Measurements from ENCODE around the gene RAB42. TPM values are rescaled to one million over a fixed set of nuclear protein-coding genes. Genes with fewer than 3 reads are reported as not detected.
"Not testable (repeated sequence)": the region's sequence is repeated elsewhere in the genome, so short reads cannot be mapped to it uniquely, and the experiment has no call there.

RAB42 gene
- total and polyA plus RNA-seq, 7 donors = 0.68 to 19.0 (median 3.2) TPM

DNA sequence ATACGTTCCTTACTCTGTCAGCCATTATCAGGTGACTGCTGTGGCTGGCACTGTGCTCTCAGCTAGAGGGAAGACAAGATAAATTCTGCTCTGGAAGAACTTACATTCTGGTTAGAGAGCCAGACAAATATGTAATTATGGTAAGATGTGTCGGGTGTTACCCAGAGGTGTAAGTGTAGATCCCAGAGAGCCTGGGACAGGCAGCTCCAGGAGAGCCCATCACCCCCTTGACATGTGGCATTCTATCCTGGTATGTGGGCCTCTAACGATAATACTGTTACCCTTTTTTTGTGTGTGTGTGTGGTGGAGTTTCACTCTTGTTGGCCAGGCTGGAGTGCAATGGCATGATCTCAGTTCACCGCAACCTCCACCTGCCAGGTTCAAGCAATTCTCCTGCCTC is 20.2 kb upstream of the RAB42 start:
- H3K4me3 ChIP-seq = no peak overlapping the region
- no peaks in the 10 kb centered on the region for H3K27me3 ChIP-seq
- WGBS, 2 donors = 93 to 94% methylated on average over 4 of the region's 4 CpGs
- H3K27ac ChIP-seq = no peak overlapping the region
- H3K4me1 ChIP-seq = no peaks in the 10 kb centered on the region
- DNase-seq = no peak
- TF ChIP-seq POLR2A (IDR thresholded peaks at IDR 0.05) (no peak), EP300 (IDR thresholded peaks at IDR 0.05) (no peak), POLR2AphosphoS5 (IDR thresholded peaks at IDR 0.05) (no peak)
- TF ChIP-seq, protein P1, sequence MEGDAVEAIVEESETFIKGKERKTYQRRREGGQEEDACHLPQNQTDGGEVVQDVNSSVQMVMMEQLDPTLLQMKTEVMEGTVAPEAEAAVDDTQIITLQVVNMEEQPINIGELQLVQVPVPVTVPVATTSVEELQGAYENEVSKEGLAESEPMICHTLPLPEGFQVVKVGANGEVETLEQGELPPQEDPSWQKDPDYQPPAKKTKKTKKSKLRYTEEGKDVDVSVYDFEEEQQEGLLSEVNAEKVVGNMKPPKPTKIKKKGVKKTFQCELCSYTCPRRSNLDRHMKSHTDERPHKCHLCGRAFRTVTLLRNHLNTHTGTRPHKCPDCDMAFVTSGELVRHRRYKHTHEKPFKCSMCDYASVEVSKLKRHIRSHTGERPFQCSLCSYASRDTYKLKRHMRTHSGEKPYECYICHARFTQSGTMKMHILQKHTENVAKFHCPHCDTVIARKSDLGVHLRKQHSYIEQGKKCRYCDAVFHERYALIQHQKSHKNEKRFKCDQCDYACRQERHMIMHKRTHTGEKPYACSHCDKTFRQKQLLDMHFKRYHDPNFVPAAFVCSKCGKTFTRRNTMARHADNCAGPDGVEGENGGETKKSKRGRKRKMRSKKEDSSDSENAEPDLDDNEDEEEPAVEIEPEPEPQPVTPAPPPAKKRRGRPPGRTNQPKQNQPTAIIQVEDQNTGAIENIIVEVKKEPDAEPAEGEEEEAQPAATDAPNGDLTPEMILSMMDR (IDR thresholded peaks at IDR 0.05) = no peak
- intact Hi-C loops (cut with DNase I) = no loop called here
- no peaks in the 10 kb centered on the region for H3K9me3 ChIP-seq
- peaks cover 7 to 97% (median 40%) of the 10 kb centered on the region in 4 donors for H3K36me3 ChIP-seq

DNA sequence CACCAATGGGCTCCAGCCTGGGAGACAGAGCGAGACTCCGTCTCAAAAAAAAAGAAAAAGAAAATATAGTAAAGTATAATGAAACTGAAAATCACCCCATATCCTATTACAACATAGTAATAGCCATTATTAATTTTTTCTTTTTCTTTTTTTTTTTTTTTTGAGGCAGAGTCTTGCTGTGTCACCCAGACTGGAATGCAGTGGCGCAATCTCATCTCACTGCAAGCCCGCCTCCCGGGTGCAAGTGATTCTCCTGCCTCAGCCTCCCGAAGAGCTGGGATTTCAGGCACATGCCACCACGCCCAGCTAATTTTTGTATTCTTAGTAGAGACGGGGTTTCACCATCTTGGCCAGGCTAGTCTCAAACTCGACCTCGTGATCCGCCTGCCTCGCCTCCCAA is 19.2 kb upstream of the RAB42 start:
- H3K4me3 ChIP-seq; DNase-seq; H3K27me3 ChIP-seq; H3K4me1 ChIP-seq; H3K9me3 ChIP-seq; H3K27ac ChIP-seq; intact Hi-C loops (cut with DNase I): not testable (repeated sequence)
- 89 to 91% methylated on average over 12 of the region's 12 CpGs for WGBS, 2 donors
- peaks cover 7 to 97% (median 36%) of the 10 kb centered on the region in 4 donors for H3K36me3 ChIP-seq

DNA sequence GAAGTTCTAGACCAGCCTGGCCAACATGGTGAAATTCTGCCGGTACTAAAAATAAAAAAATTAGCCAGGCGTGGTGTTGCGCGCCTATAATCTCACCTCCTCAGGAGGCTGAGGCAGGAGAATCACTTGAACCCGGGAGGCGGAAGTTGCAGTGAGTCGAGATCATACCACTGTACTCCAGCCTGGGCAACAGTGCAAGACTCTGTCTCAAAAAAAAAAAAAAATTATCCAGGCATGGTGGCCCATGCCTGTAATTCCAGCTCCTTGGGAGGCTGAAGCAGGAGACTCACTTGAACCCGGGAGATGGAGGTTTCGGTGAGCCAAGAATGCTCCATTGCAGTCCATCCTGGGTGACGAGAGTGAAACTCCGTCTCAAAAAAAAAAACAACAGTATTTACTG is 18.5 kb upstream of the RAB42 start:
- DNase-seq = no peak
- Histone ChIP-seq H3K4me1 (peaks cover 0 to 2% (median 0%) of the 10 kb centered on the region in 4 donors), H3K9me3 (no peaks in the 10 kb centered on the region), H3K27ac (no peak overlapping the region), H3K27me3 (no peaks in the 10 kb centered on the region), H3K36me3 (peaks cover 8 to 97% (median 38%) of the 10 kb centered on the region in 4 donors), H3K4me3 (no peak overlapping the region)
- intact Hi-C loops (cut with DNase I) = no loop called here
- 97 to 98% methylated on average over 11 of the region's 11 CpGs for WGBS, 2 donors
- TF ChIP-seq POLR2A (IDR thresholded peaks at IDR 0.05) = no peak
- no peak for TF ChIP-seq EP300 (IDR thresholded peaks at IDR 0.05)
- TF ChIP-seq POLR2AphosphoS5 (IDR thresholded peaks at IDR 0.05) = no peak
- TF ChIP-seq, protein P1 (IDR thresholded peaks at IDR 0.05) = no peak

GRCh38 chr1:28577052-28577678 is 14.9 kb upstream of the RAB42 start:
- Histone ChIP-seq H3K27ac (peak overlapping the region in 1 of 4 donors; percentile 11), H3K4me1 (peaks cover 0 to 31% (median 21%) of the 10 kb centered on the region in 4 donors), H3K27me3 (no peaks in the 10 kb centered on the region), H3K4me3 (no peak overlapping the region), H3K36me3 (peaks cover 9 to 83% (median 30%) of the 10 kb centered on the region in 4 donors), H3K9me3 (no peaks in the 10 kb centered on the region)
- intact Hi-C loops (cut with DNase I) = no loop called here
- TF ChIP-seq, protein P1 (IDR thresholded peaks at IDR 0.05) = no peak
- no peak for TF ChIP-seq EP300 (IDR thresholded peaks at IDR 0.05)
- no peak for TF ChIP-seq POLR2AphosphoS5 (IDR thresholded peaks at IDR 0.05)
- TF ChIP-seq POLR2A (IDR thresholded peaks at IDR 0.05) = no peak
- DNase-seq = no peak
- 81 to 88% methylated on average over 1 of the region's 1 CpG for WGBS, 2 donors

DNA sequence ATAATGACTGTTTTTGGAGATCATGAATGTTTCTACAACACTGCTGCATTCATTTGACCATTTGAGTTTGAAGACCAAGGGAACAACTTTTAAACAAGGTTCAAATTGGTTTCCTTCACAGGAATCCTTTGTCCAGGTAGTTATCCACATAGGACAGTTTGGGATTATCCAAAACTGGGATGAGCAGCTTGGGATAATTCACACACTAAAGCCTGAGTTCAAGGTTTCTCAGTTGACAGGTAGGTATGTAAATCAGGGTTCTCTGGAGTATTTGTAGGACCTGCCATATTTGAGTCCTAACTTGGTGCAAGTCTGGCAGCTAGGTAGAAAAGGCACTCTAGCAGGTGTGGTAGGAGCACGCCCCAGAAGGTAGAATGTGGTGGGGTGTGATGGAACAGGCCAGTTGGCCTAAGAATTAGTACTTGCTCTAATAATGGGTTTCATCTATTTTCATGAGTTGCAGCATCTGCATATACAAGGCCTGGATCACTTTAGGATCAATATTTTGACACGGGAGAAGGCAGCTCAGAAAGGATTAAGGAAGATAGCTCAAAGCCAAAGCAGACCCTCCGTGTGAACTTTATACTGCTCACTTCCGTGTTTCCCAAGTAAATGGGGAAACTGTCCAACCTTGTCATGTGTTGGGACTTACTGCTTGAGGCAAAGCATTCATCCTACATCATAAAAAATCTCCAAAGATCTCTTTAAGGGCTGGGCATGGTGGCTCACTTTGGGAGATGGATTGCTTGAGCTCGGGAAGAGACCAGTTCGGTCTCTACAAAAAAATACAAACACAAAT is 14.1 kb upstream of the RAB42 start:
- H3K4me3 ChIP-seq = no peak overlapping the region
- peaks cover 9 to 76% (median 30%) of the 10 kb centered on the region in 4 donors for H3K36me3 ChIP-seq
- H3K27me3 ChIP-seq = no peaks in the 10 kb centered on the region
- TF ChIP-seq, protein P1 (IDR thresholded peaks at IDR 0.05) = no peak
- TF ChIP-seq POLR2A (IDR thresholded peaks at IDR 0.05) (no peak), EP300 (IDR thresholded peaks at IDR 0.05) (no peak), POLR2AphosphoS5 (IDR thresholded peaks at IDR 0.05) (no peak)
- no peaks in the 10 kb centered on the region for H3K9me3 ChIP-seq
- 68 to 79% methylated on average over 6 of the region's 6 CpGs for WGBS, 2 donors
- DNase-seq = no peak
- H3K27ac ChIP-seq = no peak overlapping the region
- intact Hi-C loops (cut with DNase I) = no loop called here
- peaks cover 0 to 38% (median 28%) of the 10 kb centered on the region in 4 donors for H3K4me1 ChIP-seq
